Astrocyte of the spinal cord (primary cell): Measurements from ENCODE around the gene TOP3A.
"Not testable (repeated sequence)": the region's sequence is repeated elsewhere in the genome, so short reads cannot be mapped to it uniquely, and the experiment has no call there.

ENCODE experiments used
- DNase-seq: peaks from one replicate; pipeline ENCODE4 v3.0.0; 2011; ENCODE audit warnings: low read depth, low spot score
- H3K4me3 ChIP-seq: 2 replicates; pipeline ENCODE4 v1.5.1; 2011; ENCODE audit warnings: low read depth, mild to moderate bottlenecking, low read length, moderate library complexity
- in situ Hi-C: cut with HindIII; loops from 2 replicates; pipeline ENCODE4 v1.10.0; 2017; ENCODE audit warnings: low sequenced_read_pairs
- TF ChIP-seq, protein P1 (sequence below): IDR thresholded peaks from 2 replicates; pipeline ENCODE4 v1.5.1; 2012; ENCODE audit warnings: low read depth, mild to moderate bottlenecking, low read length, inconsistent platforms

The TOP3A gene

GRCh38 chr17:18309202-18309601 lies 5.6 kb downstream of the TOP3A start:
- H3K4me3 ChIP-seq: no peak overlapping the region
- TF ChIP-seq, protein P1, sequence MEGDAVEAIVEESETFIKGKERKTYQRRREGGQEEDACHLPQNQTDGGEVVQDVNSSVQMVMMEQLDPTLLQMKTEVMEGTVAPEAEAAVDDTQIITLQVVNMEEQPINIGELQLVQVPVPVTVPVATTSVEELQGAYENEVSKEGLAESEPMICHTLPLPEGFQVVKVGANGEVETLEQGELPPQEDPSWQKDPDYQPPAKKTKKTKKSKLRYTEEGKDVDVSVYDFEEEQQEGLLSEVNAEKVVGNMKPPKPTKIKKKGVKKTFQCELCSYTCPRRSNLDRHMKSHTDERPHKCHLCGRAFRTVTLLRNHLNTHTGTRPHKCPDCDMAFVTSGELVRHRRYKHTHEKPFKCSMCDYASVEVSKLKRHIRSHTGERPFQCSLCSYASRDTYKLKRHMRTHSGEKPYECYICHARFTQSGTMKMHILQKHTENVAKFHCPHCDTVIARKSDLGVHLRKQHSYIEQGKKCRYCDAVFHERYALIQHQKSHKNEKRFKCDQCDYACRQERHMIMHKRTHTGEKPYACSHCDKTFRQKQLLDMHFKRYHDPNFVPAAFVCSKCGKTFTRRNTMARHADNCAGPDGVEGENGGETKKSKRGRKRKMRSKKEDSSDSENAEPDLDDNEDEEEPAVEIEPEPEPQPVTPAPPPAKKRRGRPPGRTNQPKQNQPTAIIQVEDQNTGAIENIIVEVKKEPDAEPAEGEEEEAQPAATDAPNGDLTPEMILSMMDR: no peak
- in situ Hi-C loops: no loop called here
- DNase-seq: no peak

DNA sequence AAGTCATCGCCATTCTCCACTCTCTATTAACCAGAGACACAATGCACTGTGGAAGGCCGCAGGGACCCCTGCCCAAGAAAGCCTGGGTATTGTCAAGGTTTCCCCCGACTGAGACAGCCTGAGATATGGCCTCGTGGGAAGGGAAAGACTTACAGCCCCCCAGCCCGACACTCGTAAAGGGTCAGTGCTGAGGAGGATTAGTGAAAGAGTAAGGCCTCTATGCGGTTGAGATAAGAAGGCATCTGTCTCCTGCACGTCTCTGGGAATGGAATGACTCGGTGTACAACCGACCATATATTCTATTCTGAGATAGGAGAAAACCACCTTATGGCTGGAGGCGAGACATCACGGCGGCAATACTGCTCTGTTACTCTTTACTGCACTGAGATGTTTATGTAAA lies 11.6 kb downstream of the TOP3A start:
- not testable (repeated sequence) for DNase-seq

GRCh38 chr17:18300725-18301480 lies 13.9 kb downstream of the TOP3A start:
- no peak for DNase-seq
- TF ChIP-seq, protein P1: no peak
- in situ Hi-C loops: no loop called here
- H3K4me3 ChIP-seq: no peak overlapping the region

More for the DNA sequence above, 11.6 kb downstream of the TOP3A start:
- in situ Hi-C loops, H3K4me3 ChIP-seq: not testable (repeated sequence)

DNA sequence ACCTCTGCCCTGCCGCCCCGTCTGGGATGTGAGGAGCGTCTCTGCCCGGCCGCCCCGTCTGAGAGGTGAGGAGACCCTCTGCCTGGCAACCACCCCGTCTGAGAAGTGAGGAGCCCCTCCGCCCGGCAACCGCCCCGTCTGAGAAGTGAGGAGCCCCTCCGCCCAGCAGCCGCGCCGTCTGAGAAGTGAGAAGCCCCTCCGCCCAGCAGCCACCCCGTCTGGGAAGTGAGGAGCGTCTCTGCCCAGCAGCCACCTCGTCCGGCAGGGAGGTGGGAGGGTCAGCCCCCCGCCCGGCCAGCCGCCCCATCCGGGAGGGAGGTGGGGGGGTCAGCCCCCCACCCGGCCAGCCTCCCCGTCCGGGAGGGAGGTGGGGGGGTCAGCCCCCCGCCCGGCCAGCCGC lies 16.7 kb downstream of the TOP3A start:
- DNase-seq, H3K4me3 ChIP-seq, in situ Hi-C loops: not testable (repeated sequence)

DNA sequence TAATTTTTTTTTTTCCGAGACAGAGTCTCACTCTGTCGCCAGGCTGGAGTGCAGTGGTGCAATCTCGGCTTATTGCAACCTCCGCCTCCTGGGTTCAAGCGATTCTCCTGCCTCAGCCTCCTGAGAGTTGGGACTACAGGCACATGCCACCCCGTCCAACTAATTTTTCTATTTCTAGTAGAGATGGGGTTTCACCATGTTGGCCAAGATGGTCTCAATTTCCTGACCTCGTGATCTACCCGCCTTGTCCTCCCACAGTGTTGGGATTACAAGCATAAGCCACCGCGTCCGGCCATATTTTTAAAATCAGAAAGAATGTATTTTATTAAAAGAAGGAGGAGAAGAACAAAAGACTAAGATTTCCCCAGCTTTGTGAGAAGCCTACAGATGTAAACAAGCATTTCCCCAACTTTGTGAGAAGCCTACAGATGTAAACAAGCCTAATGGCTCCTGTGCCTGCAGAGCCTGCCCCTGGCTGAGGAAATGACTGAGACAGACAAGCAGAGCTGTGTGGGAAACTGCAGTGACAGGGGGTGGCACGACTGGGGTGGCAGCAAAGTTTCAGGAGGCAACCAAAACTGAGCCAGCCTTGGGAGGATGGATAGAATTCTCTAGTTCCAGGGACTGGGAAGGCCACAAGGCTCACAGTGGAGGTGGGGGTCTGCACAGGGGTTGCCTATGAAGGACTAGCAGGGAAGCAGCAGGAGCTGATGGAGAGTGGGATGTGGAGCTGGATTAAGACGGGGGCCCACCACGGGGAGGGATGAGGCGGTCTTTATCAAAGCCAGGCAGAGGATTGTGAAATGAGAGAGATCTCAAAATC lies 22.9 kb downstream of the TOP3A start:
- in situ Hi-C loops: no loop called here
- DNase-seq: no peak
- TF ChIP-seq, protein P1: no peak
- no peak overlapping the region for H3K4me3 ChIP-seq

GRCh38 chr17:18285296-18285695 lies 29.5 kb downstream of the TOP3A start:
- TF ChIP-seq, protein P1: no peak
- in situ Hi-C loops: no loop called here
- DNase-seq: no peak
- H3K4me3 ChIP-seq: no peak overlapping the region

GRCh38 chr17:18281788-18282187 lies 33.0 kb downstream of the TOP3A start:
- DNase-seq: no peak
- H3K4me3 ChIP-seq: no peak overlapping the region
- in situ Hi-C loops: no loop called here
- TF ChIP-seq, protein P1: no peak
